IPS-15b (cell line): Measurements from ENCODE around the gene REPIN1.
A peak's percentile ranks its signal among the peaks of the same experiment; 100 is the strongest.

Experiments
- H3K27me3 ChIP-seq: one replicate; pipeline ENCODE4 v1.6.1; 2013; ENCODE audit warnings: low read length; ENCODE audit not compliant: control insufficient read depth, insufficient read depth
- H3K36me3 ChIP-seq: one replicate; pipeline ENCODE4 v1.6.1; 2013; ENCODE audit warnings: low read length; ENCODE audit not compliant: control insufficient read depth, insufficient read depth
- H3K4me1 ChIP-seq: one replicate; pipeline ENCODE4 v1.6.1; 2013; ENCODE audit warnings: mild to moderate bottlenecking, low read length; ENCODE audit not compliant: control insufficient read depth, insufficient read depth
- H3K4me3 ChIP-seq: one replicate; pipeline ENCODE4 v1.5.1; 2013; ENCODE audit warnings: low read depth, low read length
- H3K9ac ChIP-seq: one replicate; pipeline ENCODE4 v1.6.1; 2013; ENCODE audit warnings: low read depth, mild to moderate bottlenecking, low read length
- H3K9me3 ChIP-seq: one replicate; pipeline ENCODE4 v1.6.1; 2013; ENCODE audit warnings: mild to moderate bottlenecking, low read length; ENCODE audit not compliant: control insufficient read depth, insufficient read depth

Gene REPIN1

GRCh38 chr7:150329331-150330120 lies 39.1 kb upstream of the REPIN1 start:
- H3K9ac ChIP-seq, result peak overlapping the region; percentile 30
- H3K4me3 ChIP-seq, result no peak overlapping the region
- peaks cover 22% of the 10 kb centered on the region for H3K4me1 ChIP-seq
- no peaks in the 10 kb centered on the region for H3K9me3 ChIP-seq
- H3K36me3 ChIP-seq, result peaks cover 47% of the 10 kb centered on the region
- no peaks in the 10 kb centered on the region for H3K27me3 ChIP-seq

GRCh38 chr7:150330211-150330885 lies 38.3 kb upstream of the REPIN1 start:
- H3K4me1 ChIP-seq, result peaks cover 21% of the 10 kb centered on the region
- H3K4me3 ChIP-seq, result no peak overlapping the region
- no peaks in the 10 kb centered on the region for H3K9me3 ChIP-seq
- peak overlapping the region; percentile 60 for H3K9ac ChIP-seq
- H3K27me3 ChIP-seq, result no peaks in the 10 kb centered on the region
- peaks cover 41% of the 10 kb centered on the region for H3K36me3 ChIP-seq

DNA sequence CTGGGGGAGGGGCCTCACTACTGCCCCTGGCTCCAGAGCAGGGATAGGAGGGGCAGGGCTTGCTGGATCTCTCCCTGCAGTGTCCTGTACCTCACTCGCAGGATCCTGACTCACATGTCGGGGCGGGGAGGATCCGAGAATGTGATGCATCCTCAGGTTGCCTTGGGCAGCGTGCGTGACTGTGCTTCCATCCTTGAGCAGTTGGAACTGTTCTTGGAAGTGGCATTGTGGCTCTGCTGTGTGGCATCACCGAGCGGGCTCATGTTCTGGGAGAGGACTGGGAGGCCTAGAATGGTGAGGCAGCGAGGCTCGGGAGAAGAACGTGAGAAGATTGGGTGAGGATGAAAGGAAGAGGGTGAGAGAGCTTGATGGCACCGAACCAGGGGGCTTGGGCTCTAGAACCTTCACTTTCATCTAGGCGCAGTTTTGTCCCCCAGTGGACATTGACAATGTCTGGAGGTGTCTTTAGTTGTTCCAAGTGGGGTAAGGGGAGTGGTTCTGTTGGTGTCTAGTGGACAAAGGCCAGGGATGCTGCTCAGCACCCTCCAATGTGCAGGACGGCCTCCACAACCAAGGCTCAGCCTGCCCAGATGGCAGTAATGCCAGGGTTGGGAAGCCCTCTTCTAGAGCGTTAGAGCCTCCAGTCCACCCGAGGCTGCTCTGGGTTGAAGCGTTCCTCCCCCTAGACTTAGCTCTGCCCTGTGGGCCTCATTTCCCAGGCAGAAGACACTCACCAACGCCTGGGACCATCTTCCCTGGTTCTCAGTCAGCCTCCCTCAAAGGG lies 35.6 kb upstream of the REPIN1 start:
- Histone ChIP-seq H3K9me3 (no peaks in the 10 kb centered on the region), H3K4me3 (no peak overlapping the region), H3K9ac (no peak overlapping the region), H3K36me3 (peaks cover 40% of the 10 kb centered on the region), H3K4me1 (peaks cover 32% of the 10 kb centered on the region), H3K27me3 (no peaks in the 10 kb centered on the region)

GRCh38 chr7:150333659-150334058 lies 35.0 kb upstream of the REPIN1 start:
- Histone ChIP-seq H3K9ac (no peak overlapping the region), H3K9me3 (no peaks in the 10 kb centered on the region), H3K4me1 (peaks cover 32% of the 10 kb centered on the region), H3K4me3 (no peak overlapping the region), H3K36me3 (peaks cover 43% of the 10 kb centered on the region), H3K27me3 (no peaks in the 10 kb centered on the region)

GRCh38 chr7:150334108-150334507 lies 34.5 kb upstream of the REPIN1 start:
- H3K9ac ChIP-seq, result no peak overlapping the region
- peaks cover 42% of the 10 kb centered on the region for H3K36me3 ChIP-seq
- H3K4me3 ChIP-seq, result no peak overlapping the region
- H3K4me1 ChIP-seq, result peaks cover 27% of the 10 kb centered on the region
- H3K9me3 ChIP-seq, result no peaks in the 10 kb centered on the region
- H3K27me3 ChIP-seq, result no peaks in the 10 kb centered on the region

DNA sequence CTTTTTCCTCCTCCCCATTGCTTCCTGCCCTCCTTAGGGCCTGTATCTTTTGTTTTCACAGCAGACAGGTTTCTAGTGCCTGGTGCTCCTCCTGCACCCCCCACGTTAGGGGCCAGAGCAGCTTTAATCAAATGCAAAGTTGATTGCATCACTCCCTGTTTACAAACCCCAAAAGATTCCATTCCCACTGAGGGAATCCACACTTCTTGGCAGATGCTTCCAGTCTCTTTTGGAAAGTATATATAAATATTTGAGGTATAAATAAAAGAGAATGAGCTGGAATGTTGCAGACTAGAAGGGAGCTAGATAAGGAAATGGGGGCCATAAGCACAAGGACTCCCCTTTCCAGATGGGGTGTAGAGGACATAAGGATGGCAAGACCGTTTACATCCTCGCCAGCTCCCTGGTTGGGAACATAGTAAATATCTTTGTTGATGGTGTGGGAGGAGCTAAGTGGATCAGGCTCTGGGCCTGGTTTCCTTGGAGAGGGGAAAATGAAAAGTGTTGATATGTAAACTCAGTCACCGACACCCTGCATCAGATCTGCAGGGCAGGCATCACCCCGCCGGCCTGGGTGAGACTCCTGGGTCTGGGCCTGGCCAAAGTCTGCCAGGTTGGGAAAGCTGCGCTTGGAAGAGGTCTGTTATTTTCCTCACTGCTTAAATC lies 33.4 kb upstream of the REPIN1 start:
- peaks cover 44% of the 10 kb centered on the region for H3K36me3 ChIP-seq
- H3K4me3 ChIP-seq, result peak overlapping the region; percentile 3
- H3K9ac ChIP-seq, result peak overlapping the region; percentile 26

GRCh38 chr7:150335774-150336112 lies 32.9 kb upstream of the REPIN1 start:
- peaks cover 24% of the 10 kb centered on the region for H3K4me1 ChIP-seq
- no peaks in the 10 kb centered on the region for H3K9me3 ChIP-seq
- peak overlapping the region; percentile 26 for H3K9ac ChIP-seq
- peaks cover 39% of the 10 kb centered on the region for H3K36me3 ChIP-seq
- H3K4me3 ChIP-seq, result no peak overlapping the region
- H3K27me3 ChIP-seq, result no peaks in the 10 kb centered on the region

More for the DNA sequence above, 33.4 kb upstream of the REPIN1 start:
- no peaks in the 10 kb centered on the region for H3K27me3 ChIP-seq
- H3K4me1 ChIP-seq, result peaks cover 24% of the 10 kb centered on the region
- H3K9me3 ChIP-seq, result no peaks in the 10 kb centered on the region

DNA sequence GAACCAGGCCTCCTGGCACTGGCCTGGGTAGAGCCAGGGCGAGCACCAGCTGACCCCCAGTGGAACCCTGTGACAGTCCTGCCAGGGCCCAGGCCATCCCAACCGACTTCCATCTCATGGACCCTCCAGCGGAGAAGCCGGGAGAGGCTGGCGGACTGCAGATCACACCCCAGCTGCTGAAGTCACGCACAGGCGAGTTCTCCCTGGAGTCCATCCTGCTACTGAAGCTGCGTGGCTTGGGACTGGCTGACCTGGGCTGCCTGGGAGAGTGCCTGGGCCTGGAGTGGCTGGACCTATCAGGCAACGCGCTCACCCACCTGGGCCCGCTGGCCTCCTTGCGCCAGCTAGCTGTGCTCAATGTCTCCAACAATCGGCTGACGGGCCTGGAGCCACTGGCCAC lies 31.9 kb upstream of the REPIN1 start:
- Histone ChIP-seq H3K4me1 (peaks cover 24% of the 10 kb centered on the region), H3K27me3 (peaks cover 3% of the 10 kb centered on the region), H3K9me3 (no peaks in the 10 kb centered on the region), H3K36me3 (peaks cover 30% of the 10 kb centered on the region), H3K4me3 (no peak overlapping the region), H3K9ac (no peak overlapping the region)

DNA sequence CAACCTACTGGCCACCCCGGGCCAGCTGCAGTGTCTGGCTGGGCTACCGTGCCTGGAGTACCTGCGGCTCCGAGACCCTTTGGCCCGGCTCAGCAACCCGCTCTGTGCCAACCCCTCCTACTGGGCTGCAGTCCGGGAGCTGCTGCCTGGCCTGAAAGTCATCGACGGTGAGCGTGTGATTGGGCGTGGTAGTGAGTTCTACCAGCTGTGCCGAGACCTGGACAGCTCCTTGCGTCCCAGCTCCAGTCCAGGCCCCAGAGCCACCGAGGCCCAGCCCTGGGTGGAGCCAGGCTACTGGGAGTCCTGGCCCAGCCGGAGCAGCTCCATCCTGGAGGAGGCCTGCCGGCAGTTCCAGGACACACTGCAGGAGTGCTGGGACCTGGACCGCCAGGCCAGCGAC lies 31.4 kb upstream of the REPIN1 start:
- no peak overlapping the region for H3K4me3 ChIP-seq
- H3K4me1 ChIP-seq, result peaks cover 28% of the 10 kb centered on the region
- no peak overlapping the region for H3K9ac ChIP-seq
- H3K27me3 ChIP-seq, result peaks cover 7% of the 10 kb centered on the region
- no peaks in the 10 kb centered on the region for H3K9me3 ChIP-seq
- H3K36me3 ChIP-seq, result peaks cover 30% of the 10 kb centered on the region

GRCh38 chr7:150337659-150338081 lies 31.0 kb upstream of the REPIN1 start:
- H3K9me3 ChIP-seq, result no peaks in the 10 kb centered on the region
- H3K4me3 ChIP-seq, result no peak overlapping the region
- H3K9ac ChIP-seq, result no peak overlapping the region
- peaks cover 33% of the 10 kb centered on the region for H3K4me1 ChIP-seq
- peaks cover 30% of the 10 kb centered on the region for H3K36me3 ChIP-seq
- H3K27me3 ChIP-seq, result peaks cover 12% of the 10 kb centered on the region

GRCh38 chr7:150338166-150338829 lies 30.3 kb upstream of the REPIN1 start:
- Histone ChIP-seq H3K36me3 (peaks cover 30% of the 10 kb centered on the region), H3K9ac (no peak overlapping the region), H3K4me1 (peaks cover 39% of the 10 kb centered on the region), H3K9me3 (no peaks in the 10 kb centered on the region), H3K27me3 (peaks cover 18% of the 10 kb centered on the region), H3K4me3 (no peak overlapping the region)
